Smooth muscle cell (in vitro differentiated cells): ENCODE results near the gene TMEM181. TPM values are rescaled to one million over a fixed set of nuclear protein-coding genes. Genes with fewer than 3 reads are reported as not detected.

Source experiments
- DNase-seq: peaks from one replicate; lab custom pipeline; 2025; ENCODE audit not compliant: unreplicated experiment; lab: John Stamatoyannopoulos, UW
- H2AFZ ChIP-seq: fragments of 200-600 bp; sonication (generic); 2 replicates; pipeline ENCODE4 v1.6.0; 2016; ENCODE audit warnings: antibody characterized with exemption, low read depth, mild to moderate bottlenecking
- H3F3A ChIP-seq: fragments of 200-600 bp; sonication (generic); 2 replicates; pipeline ENCODE4 v1.6.0; 2017; ENCODE audit warnings: antibody characterized with exemption, low read depth
- H3K27ac ChIP-seq: fragments of 200-600 bp; sonication (generic); 2 replicates; pipeline ENCODE4 v1.5.1; 2016; ENCODE audit warnings: low read depth, mild to moderate bottlenecking
- H3K27me3 ChIP-seq: fragments of 200-600 bp; sonication (generic); 2 replicates; pipeline ENCODE4 v1.6.1; 2016; ENCODE audit warnings: low read depth, mild to moderate bottlenecking
- H3K36me3 ChIP-seq: fragments of 200-600 bp; sonication (generic); 2 replicates; pipeline ENCODE4 v1.5.1; 2016; ENCODE audit warnings: low read depth
- H3K4me1 ChIP-seq: fragments of 200-600 bp; sonication (generic); 2 replicates; pipeline ENCODE4 v1.5.1; 2016; ENCODE audit warnings: low read depth
- H3K4me2 ChIP-seq: fragments of 200-600 bp; sonication (generic); 2 replicates; pipeline ENCODE4 v1.6.0; 2016; ENCODE audit warnings: mild to moderate bottlenecking
- H3K4me3 ChIP-seq: fragments of 200-600 bp; sonication (generic); 2 replicates; pipeline ENCODE4 v1.5.1; 2016; ENCODE audit warnings: mild to moderate bottlenecking
- H3K79me2 ChIP-seq: fragments of 200-600 bp; sonication (generic); 2 replicates; pipeline ENCODE4 v1.6.0; 2016; ENCODE audit warnings: low read depth, mild to moderate bottlenecking
- H3K9ac ChIP-seq: fragments of 200-600 bp; sonication (generic); 2 replicates; pipeline ENCODE4 v1.6.0; 2016; ENCODE audit warnings: low read depth
- H3K9me3 ChIP-seq: fragments of 200-600 bp; sonication (generic); replicated peaks from 2 replicates; pipeline ENCODE4 v1.5.1; 2016; ENCODE audit warnings: low read depth
- H4K20me1 ChIP-seq: fragments of 200-600 bp; sonication (generic); 2 replicates; pipeline ENCODE4 v1.6.0; 2016; ENCODE audit warnings: low read depth
- CTCF ChIP-seq: fragments of 200-600 bp; sonication (generic); IDR thresholded peaks from 2 replicates; pipeline ENCODE4 v1.5.1; 2017; ENCODE audit warnings: borderline replicate concordance, mild to moderate bottlenecking, antibody characterized with exemption; ENCODE audit not compliant: insufficient read depth, poor library complexity, severe bottlenecking
- WGBS: methylation state at CpG from one replicate; pipeline ENCODE4 v1.1.7; 2016; ENCODE audit warnings: low lambda C conversion rate; 5-methylcytosine and 5-hydroxymethylcytosine counted together
- polyA plus RNA-seq: library from polyadenylated mRNA; unstranded; fragments of >200 nt; fragmentation: Nextera tagmentation; extraction: Ambion mirVana; gene quantifications from 2 replicates; pipeline ENCODE4 v1.2.1, GENCODE V29; 2016
- total RNA-seq: library from RNA; depleted of rRNA; stranded (reverse); fragments of >200 nt; gene quantifications from 2 replicates; pipeline ENCODE4 v1.2.3, GENCODE V29; 2014

TMEM181 gene
- total and polyA plus RNA-seq, 2 experiments from 2014 or later, result 15.3 to 29.0 TPM

GRCh38 chr6:158560836-158561320, 987 bp downstream of the TMEM181 start:
- Histone ChIP-seq H3K36me3 (no peaks in the 10 kb centered on the region), H3K9me3 (no peaks in the 10 kb centered on the region), H3K79me2 (peaks cover 50% of the 10 kb centered on the region), H3K27me3 (no peaks in the 10 kb centered on the region), H2AFZ (peak overlapping the region; percentile 92), H3F3A (no peaks in the 10 kb centered on the region), H3K27ac (peak overlapping the region; percentile 76), H4K20me1 (peaks cover 50% of the 10 kb centered on the region), H3K4me2 (peak overlapping the region; percentile 98), H3K4me3 (peak overlapping the region; percentile 91), H3K9ac (peak overlapping the region; percentile 95), H3K4me1 (peaks cover 8% of the 10 kb centered on the region)
- TF ChIP-seq CTCF, result no peak
- DNase-seq, result no peak
- 5% methylated on average over 19 of the region's 19 CpGs for WGBS

DNA sequence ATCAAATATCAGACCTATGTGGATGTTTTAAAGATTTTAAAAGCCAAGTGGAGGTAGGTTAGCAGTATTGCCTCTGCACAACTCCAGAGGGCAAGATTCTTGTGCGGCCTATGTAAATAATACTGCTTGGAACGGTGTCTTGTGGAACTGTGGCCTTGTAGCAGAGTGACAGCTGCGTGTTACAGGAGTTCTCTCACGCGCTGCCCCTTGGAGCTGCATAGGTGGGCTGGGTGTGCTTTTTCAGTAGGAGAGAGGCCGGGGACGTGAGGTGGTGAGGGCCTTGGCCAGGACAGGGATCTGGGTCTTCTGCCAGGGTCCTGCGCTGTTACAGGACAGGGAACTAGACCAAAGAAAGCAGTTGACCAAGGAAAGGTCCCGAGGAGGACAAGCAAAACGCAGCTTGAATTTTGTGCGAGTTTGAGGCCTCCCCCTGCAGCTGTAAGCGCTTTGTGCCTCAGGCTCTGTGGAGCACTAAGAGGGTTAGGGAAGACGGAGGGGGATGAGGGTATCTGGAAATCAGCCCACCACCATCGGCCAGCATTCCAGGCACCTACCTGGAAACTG, 1.5 kb downstream of the TMEM181 start:
- H3K27me3 ChIP-seq, result no peaks in the 10 kb centered on the region
- H2AFZ ChIP-seq, result no peak overlapping the region
- H3K27ac ChIP-seq, result peak overlapping the region; percentile 76
- peaks cover 8% of the 10 kb centered on the region for H3K4me1 ChIP-seq
- H4K20me1 ChIP-seq, result peaks cover 55% of the 10 kb centered on the region
- H3K79me2 ChIP-seq, result peaks cover 55% of the 10 kb centered on the region
- H3K9me3 ChIP-seq, result no peaks in the 10 kb centered on the region
- no peak for TF ChIP-seq CTCF
- H3F3A ChIP-seq, result no peaks in the 10 kb centered on the region
- no peaks in the 10 kb centered on the region for H3K36me3 ChIP-seq
- peak overlapping the region; percentile 98 for H3K4me2 ChIP-seq
- DNase-seq, result no peak
- H3K4me3 ChIP-seq, result peak overlapping the region; percentile 91
- 76% methylated on average over 14 of the region's 14 CpGs for WGBS
- peak overlapping the region; percentile 95 for H3K9ac ChIP-seq

GRCh38 chr6:158561938-158562337, 2.0 kb downstream of the TMEM181 start:
- H3K4me2 ChIP-seq, result peak overlapping the region; percentile 98
- H3K79me2 ChIP-seq, result peaks cover 55% of the 10 kb centered on the region
- peaks cover 8% of the 10 kb centered on the region for H3K4me1 ChIP-seq
- TF ChIP-seq CTCF, result no peak
- H3K27me3 ChIP-seq, result no peaks in the 10 kb centered on the region
- H3F3A ChIP-seq, result no peaks in the 10 kb centered on the region
- no peak overlapping the region for H3K27ac ChIP-seq
- peaks cover 61% of the 10 kb centered on the region for H4K20me1 ChIP-seq
- no peaks in the 10 kb centered on the region for H3K36me3 ChIP-seq
- DNase-seq, result no peak
- 82% methylated on average over 8 of the region's 8 CpGs for whole genome bisulfite sequencing
- no peaks in the 10 kb centered on the region for H3K9me3 ChIP-seq
- H3K9ac ChIP-seq, result no peak overlapping the region
- H3K4me3 ChIP-seq, result no peak overlapping the region
- H2AFZ ChIP-seq, result no peak overlapping the region
